Measurements from ENCODE around the gene GRM7. TPM values are rescaled to one million over a fixed set of nuclear protein-coding genes. Genes with fewer than 3 reads are reported as not detected.
A peak's percentile ranks its signal among the peaks of the same experiment; 100 is the strongest.

GRM7 gene
- total RNA-seq, 6 donors from 2014 or later = 0.46 to 8.6 TPM; not detected in 4

DNA sequence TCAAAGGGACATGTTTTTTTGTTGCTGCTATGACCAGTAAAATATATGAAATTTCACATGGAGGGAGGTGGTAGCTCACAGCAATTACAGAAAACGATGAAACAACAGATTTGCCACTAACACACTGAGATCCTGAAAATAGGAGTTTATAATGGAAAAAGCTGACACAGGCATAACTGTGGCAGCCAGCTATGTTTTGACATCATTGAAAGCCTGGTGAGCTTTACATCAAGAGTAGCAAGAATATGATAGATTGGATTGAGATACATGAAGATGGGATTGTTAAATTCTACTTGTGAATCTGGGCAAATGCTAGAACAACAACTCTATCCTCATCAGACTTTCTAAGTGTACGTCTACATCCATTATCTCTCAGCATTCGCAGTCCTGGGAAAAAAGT lies 760.7 kb downstream of the GRM7 start:
- 86 to 88% methylated on average over 3 of the region's 3 CpGs for WGBS, 2 donors
- ATAC-seq (ENCODE audit: low FRiP score in 2 of 2) = no peak
- TF ChIP-seq, protein P1, sequence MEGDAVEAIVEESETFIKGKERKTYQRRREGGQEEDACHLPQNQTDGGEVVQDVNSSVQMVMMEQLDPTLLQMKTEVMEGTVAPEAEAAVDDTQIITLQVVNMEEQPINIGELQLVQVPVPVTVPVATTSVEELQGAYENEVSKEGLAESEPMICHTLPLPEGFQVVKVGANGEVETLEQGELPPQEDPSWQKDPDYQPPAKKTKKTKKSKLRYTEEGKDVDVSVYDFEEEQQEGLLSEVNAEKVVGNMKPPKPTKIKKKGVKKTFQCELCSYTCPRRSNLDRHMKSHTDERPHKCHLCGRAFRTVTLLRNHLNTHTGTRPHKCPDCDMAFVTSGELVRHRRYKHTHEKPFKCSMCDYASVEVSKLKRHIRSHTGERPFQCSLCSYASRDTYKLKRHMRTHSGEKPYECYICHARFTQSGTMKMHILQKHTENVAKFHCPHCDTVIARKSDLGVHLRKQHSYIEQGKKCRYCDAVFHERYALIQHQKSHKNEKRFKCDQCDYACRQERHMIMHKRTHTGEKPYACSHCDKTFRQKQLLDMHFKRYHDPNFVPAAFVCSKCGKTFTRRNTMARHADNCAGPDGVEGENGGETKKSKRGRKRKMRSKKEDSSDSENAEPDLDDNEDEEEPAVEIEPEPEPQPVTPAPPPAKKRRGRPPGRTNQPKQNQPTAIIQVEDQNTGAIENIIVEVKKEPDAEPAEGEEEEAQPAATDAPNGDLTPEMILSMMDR (IDR thresholded peaks at IDR 0.05) = no peak
- TF ChIP-seq EP300 (IDR thresholded peaks at IDR 0.05) (no peak), POLR2A (IDR thresholded peaks at IDR 0.05) (no peak)

GRCh38 chr3:7625021-7625420 lies 764.1 kb downstream of the GRM7 start:
- no peaks in the 10 kb centered on the region for H3K4me1 ChIP-seq
- TF ChIP-seq POLR2AphosphoS5 (IDR thresholded peaks at IDR 0.05) (no peak), POLR2A (IDR thresholded peaks at IDR 0.05) (no peak), EP300 (IDR thresholded peaks at IDR 0.05) (no peak)
- TF ChIP-seq, protein P1 (IDR thresholded peaks at IDR 0.05) = no peak
- DNase-seq (no peak), ATAC-seq (ENCODE audit: low FRiP score in 2 of 2) (no peak)
- H3K9me3 ChIP-seq = no peaks in the 10 kb centered on the region
- H3K27ac ChIP-seq = no peak overlapping the region
- 88% methylated on average over 6 of the region's 6 CpGs for WGBS, 2 donors
- no peaks in the 10 kb centered on the region for H3K36me3 ChIP-seq
- H3K4me3 ChIP-seq = no peak overlapping the region
- no peaks in the 10 kb centered on the region for H3K27me3 ChIP-seq

More for the DNA sequence above, 760.7 kb downstream of the GRM7 start:
- H3K4me3 ChIP-seq = no peak overlapping the region
- no peaks in the 10 kb centered on the region for H3K36me3 ChIP-seq
- no peaks in the 10 kb centered on the region for H3K4me1 ChIP-seq
- H3K27ac ChIP-seq = no peak overlapping the region
- H3K27me3 ChIP-seq = no peaks in the 10 kb centered on the region
- no peak for DNase-seq
- no peaks in the 10 kb centered on the region for H3K9me3 ChIP-seq

DNA sequence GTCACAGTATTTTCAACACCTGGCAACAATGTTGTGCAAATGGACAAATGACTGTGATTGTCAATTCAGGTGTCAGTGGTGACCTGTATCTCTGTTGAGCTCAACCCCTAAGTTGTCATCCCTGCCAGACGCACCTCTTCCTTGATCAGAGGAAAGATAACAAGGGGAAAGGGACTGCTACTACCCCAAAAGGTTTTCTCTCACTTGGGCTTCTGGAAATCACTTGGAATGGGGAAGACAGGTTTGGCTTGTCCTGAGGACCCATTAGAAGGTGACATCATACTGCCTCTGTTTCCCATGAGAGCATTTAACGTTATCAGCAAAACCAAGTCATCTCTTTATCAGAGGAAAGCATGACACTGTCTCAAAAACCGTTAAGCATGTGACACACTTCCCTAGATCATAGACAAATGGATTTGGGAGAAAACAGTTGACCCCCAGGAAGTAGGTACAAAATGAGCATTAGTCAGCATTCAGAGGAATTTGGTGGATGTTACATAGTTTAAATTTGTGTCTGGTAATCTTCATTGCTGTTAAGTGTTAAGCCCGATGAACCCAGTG lies 769.5 kb downstream of the GRM7 start:
- ATAC-seq (ENCODE audit: low FRiP score in 2 of 2) (peak in 1 of 2 donors; percentile 20), DNase-seq (no peak)
- H3K27me3 ChIP-seq = no peaks in the 10 kb centered on the region
- no peaks in the 10 kb centered on the region for H3K9me3 ChIP-seq
- H3K4me1 ChIP-seq = no peaks in the 10 kb centered on the region
- H3K36me3 ChIP-seq = no peaks in the 10 kb centered on the region
- WGBS, 2 donors = 37 to 43% methylated on average over 4 of the region's 4 CpGs
- TF ChIP-seq POLR2AphosphoS5 (IDR thresholded peaks at IDR 0.05) = no peak
- no peak overlapping the region for H3K27ac ChIP-seq
- H3K4me3 ChIP-seq = no peak overlapping the region

GRCh38 chr3:7630925-7631324 lies 770.0 kb downstream of the GRM7 start:
- TF ChIP-seq EP300 (IDR thresholded peaks at IDR 0.05) (no peak), POLR2AphosphoS5 (IDR thresholded peaks at IDR 0.05) (no peak), POLR2A (IDR thresholded peaks at IDR 0.05) (no peak)
- TF ChIP-seq, protein P1 (IDR thresholded peaks at IDR 0.05) = no peak
- WGBS, 2 donors = 24 to 47% methylated on average over 4 of the region's 4 CpGs

DNA sequence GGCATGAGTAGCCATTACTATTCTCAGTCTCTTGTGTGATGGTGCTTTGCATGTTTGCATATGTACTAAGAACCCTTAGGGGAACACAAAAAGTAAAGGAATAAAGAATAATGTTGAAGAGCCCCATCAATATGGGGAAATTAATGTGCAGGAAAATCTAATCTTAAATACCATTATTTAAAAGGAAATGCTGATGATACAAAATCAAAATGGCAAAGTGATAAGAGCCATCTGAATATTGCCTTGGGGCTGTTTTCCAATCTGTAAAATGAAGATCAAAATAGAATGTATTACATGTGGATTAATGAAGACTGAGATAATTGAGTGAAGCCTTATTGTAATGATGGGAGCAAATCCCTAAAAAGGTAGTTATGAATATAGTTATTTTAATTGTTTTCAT lies 771.4 kb downstream of the GRM7 start:
- H3K27me3 ChIP-seq = no peaks in the 10 kb centered on the region
- H3K9me3 ChIP-seq = no peaks in the 10 kb centered on the region
- no peak overlapping the region for H3K27ac ChIP-seq
- ATAC-seq (ENCODE audit: low FRiP score in 2 of 2) (no peak), DNase-seq (no peak)
- no peak overlapping the region for H3K4me3 ChIP-seq
- no peak for TF ChIP-seq POLR2A (IDR thresholded peaks at IDR 0.05)
- TF ChIP-seq, protein P1 (IDR thresholded peaks at IDR 0.05) = no peak
- TF ChIP-seq EP300 (IDR thresholded peaks at IDR 0.05) = no peak
- TF ChIP-seq POLR2AphosphoS5 (IDR thresholded peaks at IDR 0.05) = no peak
- no peaks in the 10 kb centered on the region for H3K4me1 ChIP-seq
- H3K36me3 ChIP-seq = no peaks in the 10 kb centered on the region

More at GRCh38 chr3:7630925-7631324, 770.0 kb downstream of the GRM7 start:
- Histone ChIP-seq H3K4me3 (no peak overlapping the region), H3K27me3 (no peaks in the 10 kb centered on the region), H3K9me3 (no peaks in the 10 kb centered on the region), H3K36me3 (no peaks in the 10 kb centered on the region), H3K27ac (no peak overlapping the region), H3K4me1 (no peaks in the 10 kb centered on the region)
- DNase-seq (no peak), ATAC-seq (ENCODE audit: low FRiP score in 2 of 2) (peak in 1 of 2 donors; percentile 56)
